ENCODE results near the gene KRTAP4-1.
"Not testable (repeated sequence)": the region's sequence is repeated elsewhere in the genome, so short reads cannot be mapped to it uniquely, and the experiment has no call there.

GRCh38 chr17:41232399-41233105, 47.8 kb upstream of the KRTAP4-1 start, which contains the start of gene KRTAP9-3:
- not testable (repeated sequence) for TF ChIP-seq CTCF (conservative IDR thresholded peaks at IDR 0.05); EZH2 (IDR thresholded peaks at IDR 0.05; ENCODE audit: low read depth)

All from PC-9 (cell line).